ENCODE results near the gene ZNF366.

The ZNF366 gene

GRCh38 chr5:72463449-72464052 is 43.7 kb downstream of the ZNF366 start:
- TF ChIP-seq CTCF (conservative IDR thresholded peaks at IDR 0.05; ENCODE audit: low read depth, low read length) = peak; percentile 9
- DNase-seq (ENCODE audit: low read depth) = no peak
- no peak overlapping the region for H3K4me3 ChIP-seq (ENCODE audit: low read depth, low read length)

GRCh38 chr5:72460413-72460812 is 46.8 kb downstream of the ZNF366 start:
- DNase-seq (ENCODE audit: low read depth) = no peak
- TF ChIP-seq CTCF (conservative IDR thresholded peaks at IDR 0.05; ENCODE audit: low read depth, low read length) = no peak
- no peak overlapping the region for H3K4me3 ChIP-seq (ENCODE audit: low read depth, low read length)

- no peak for TF ChIP-seq CTCF (conservative IDR thresholded peaks at IDR 0.05; ENCODE audit: low read depth, low read length)
- no peak for DNase-seq (ENCODE audit: low read depth)
- no peak overlapping the region for H3K4me3 ChIP-seq (ENCODE audit: low read depth, low read length)
These were observed 47.3 kb downstream of the ZNF366 start for GRCh38 chr5:72459913-72460312.

GRCh38 chr5:72459089-72459661 is 48.0 kb downstream of the ZNF366 start:
- peak; percentile 12 for TF ChIP-seq CTCF (conservative IDR thresholded peaks at IDR 0.05; ENCODE audit: low read depth, low read length)
- peak; percentile 31 for DNase-seq (ENCODE audit: low read depth)
- no peak overlapping the region for H3K4me3 ChIP-seq (ENCODE audit: low read depth, low read length)

GRCh38 chr5:72458407-72458806 is 48.8 kb downstream of the ZNF366 start:
- no peak overlapping the region for H3K4me3 ChIP-seq (ENCODE audit: low read depth, low read length)
- TF ChIP-seq CTCF (conservative IDR thresholded peaks at IDR 0.05; ENCODE audit: low read depth, low read length) = no peak
- DNase-seq (ENCODE audit: low read depth) = no peak

GRCh38 chr5:72457491-72457890 is 49.7 kb downstream of the ZNF366 start:
- no peak overlapping the region for H3K4me3 ChIP-seq (ENCODE audit: low read depth, low read length)
- no peak for DNase-seq (ENCODE audit: low read depth)
- TF ChIP-seq CTCF (conservative IDR thresholded peaks at IDR 0.05; ENCODE audit: low read depth, low read length) = no peak
